ENCODE measurements around the gene CRACR2A.

GRCh38 chr12:3572560-3572959 lies 180.3 kb downstream of the CRACR2A start:
- no peak for TF ChIP-seq CTCF (IDR thresholded peaks at IDR 0.05)
- no peak for TF ChIP-seq POLR2A (IDR thresholded peaks at IDR 0.05)
